ENCODE measurements around the gene KSR2. TPM values are rescaled to one million over a fixed set of nuclear protein-coding genes. Genes with fewer than 3 reads are reported as not detected.

The KSR2 gene
- total RNA-seq, 1 experiment from 2014 or later: 0.15 TPM

DNA sequence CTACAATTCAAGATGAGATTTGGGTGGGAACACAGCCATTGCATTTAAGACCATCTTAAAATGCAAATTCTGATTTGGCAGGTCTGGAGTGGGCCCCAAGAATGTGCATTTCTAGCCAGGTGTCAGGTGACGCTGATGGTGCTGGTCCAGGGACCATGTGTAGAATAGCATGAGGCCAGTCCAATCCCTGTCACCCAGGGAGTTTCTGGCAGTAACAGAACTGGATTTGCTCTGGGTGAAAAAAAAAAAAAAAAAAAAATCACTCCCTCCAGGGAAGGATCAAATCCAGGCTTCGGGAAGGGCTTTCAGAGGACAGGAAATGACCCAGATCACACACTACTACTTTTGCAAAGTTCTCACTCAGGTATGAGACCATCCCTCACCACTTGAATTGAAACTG, 394.1 kb downstream of the KSR2 start:
- no peak overlapping the region for H3K27ac ChIP-seq (ENCODE audit: low read length)
- in situ Hi-C loops (cut with HindIII; ENCODE audit: low pct_unique_long_range_greater_than_20kb, low sequenced_read_pairs): no loop called here

DNA sequence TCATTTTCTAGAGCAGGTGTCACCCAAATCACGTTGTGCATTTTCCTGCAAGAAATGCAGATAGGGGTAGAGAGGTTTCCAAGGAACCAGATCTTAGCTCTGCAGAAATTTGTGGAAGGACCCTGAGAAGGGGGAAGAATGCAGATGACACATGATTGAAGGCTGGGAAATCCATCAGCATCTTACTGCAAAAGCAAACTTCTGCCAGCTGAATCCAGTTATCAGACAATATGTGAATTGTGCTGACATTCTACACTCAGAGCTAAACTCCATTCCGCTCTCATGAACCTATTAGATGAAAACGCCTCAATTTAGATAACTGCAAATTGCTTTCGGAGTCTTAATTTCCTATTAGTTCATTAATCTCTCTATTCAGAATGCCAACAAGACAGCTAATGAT, 396.0 kb downstream of the KSR2 start:
- no TSS peak for BruUV-seq (replicated peaks)
- Histone ChIP-seq H3K4me1 (ENCODE audit: control insufficient read depth, insufficient read depth, low read length) (no peaks in the 10 kb centered on the region), H3K9me3 (ENCODE audit: control insufficient read depth, insufficient read depth, low read depth, low read length) (no peaks in the 10 kb centered on the region), H3K4me3 (ENCODE audit: low read depth in 2 of 2, low read length in 2 of 2) (no peak overlapping the region), H3K27ac (ENCODE audit: low read length) (no peak overlapping the region), H3K36me3 (ENCODE audit: control insufficient read depth, insufficient read depth, low read length) (no peaks in the 10 kb centered on the region), H3K27me3 (ENCODE audit: control insufficient read depth, insufficient read depth, low read length) (peaks cover 4% of the 10 kb centered on the region; the same call in 1 of the 2 replicates)
- intact Hi-C loops (cut with micrococcal nuclease; ENCODE audit: unreplicated experiment): no loop called here
- POLR2A ChIA-PET: no interaction called here
- ATAC-seq: no peak
- no peak for DNase-seq (ENCODE audit: low read depth, low spot score)
- in situ Hi-C loops (cut with HindIII; ENCODE audit: low pct_unique_long_range_greater_than_20kb, low sequenced_read_pairs): no loop called here
- CTCF ChIA-PET: interaction anchor here (1.4 kb wide), 1 partner anchor 15 kb away, joined by 3 read pairs; no protein-coding TSS in a partner anchor
- TF ChIP-seq, protein P1, sequence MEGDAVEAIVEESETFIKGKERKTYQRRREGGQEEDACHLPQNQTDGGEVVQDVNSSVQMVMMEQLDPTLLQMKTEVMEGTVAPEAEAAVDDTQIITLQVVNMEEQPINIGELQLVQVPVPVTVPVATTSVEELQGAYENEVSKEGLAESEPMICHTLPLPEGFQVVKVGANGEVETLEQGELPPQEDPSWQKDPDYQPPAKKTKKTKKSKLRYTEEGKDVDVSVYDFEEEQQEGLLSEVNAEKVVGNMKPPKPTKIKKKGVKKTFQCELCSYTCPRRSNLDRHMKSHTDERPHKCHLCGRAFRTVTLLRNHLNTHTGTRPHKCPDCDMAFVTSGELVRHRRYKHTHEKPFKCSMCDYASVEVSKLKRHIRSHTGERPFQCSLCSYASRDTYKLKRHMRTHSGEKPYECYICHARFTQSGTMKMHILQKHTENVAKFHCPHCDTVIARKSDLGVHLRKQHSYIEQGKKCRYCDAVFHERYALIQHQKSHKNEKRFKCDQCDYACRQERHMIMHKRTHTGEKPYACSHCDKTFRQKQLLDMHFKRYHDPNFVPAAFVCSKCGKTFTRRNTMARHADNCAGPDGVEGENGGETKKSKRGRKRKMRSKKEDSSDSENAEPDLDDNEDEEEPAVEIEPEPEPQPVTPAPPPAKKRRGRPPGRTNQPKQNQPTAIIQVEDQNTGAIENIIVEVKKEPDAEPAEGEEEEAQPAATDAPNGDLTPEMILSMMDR (IDR thresholded peaks at IDR 0.05): no peak
- TF ChIP-seq POLR2AphosphoS5 (IDR thresholded peaks at IDR 0.05; ENCODE audit: low read depth, low read length) (no peak), SIN3A (IDR thresholded peaks at IDR 0.05; ENCODE audit: borderline replicate concordance, insufficient read depth, low read depth, low read length) (no peak), REST (IDR thresholded peaks at IDR 0.05; ENCODE audit: insufficient read depth in 1 of 2, low read depth in 2 of 2, low read length in 1 of 2) (no peak), TCF7L2 (IDR thresholded peaks at IDR 0.05; ENCODE audit: low read depth, low read length) (no peak)

More for the DNA sequence above, 394.1 kb downstream of the KSR2 start:
- CTCF ChIA-PET: interaction anchor here (1.3 kb wide), 1 partner anchor 13 kb away, joined by 3 read pairs; no protein-coding TSS in a partner anchor
- no peak for TF ChIP-seq TCF7L2 (IDR thresholded peaks at IDR 0.05; ENCODE audit: low read depth, low read length)
- TF ChIP-seq REST (IDR thresholded peaks at IDR 0.05; ENCODE audit: insufficient read depth in 1 of 2, low read depth in 2 of 2, low read length in 1 of 2): no peak
- TF ChIP-seq SIN3A (IDR thresholded peaks at IDR 0.05; ENCODE audit: borderline replicate concordance, insufficient read depth, low read depth, low read length): no peak
- TF ChIP-seq, protein P1 (IDR thresholded peaks at IDR 0.05): no peak
- no peak for TF ChIP-seq POLR2AphosphoS5 (IDR thresholded peaks at IDR 0.05; ENCODE audit: low read depth, low read length)
- DNase-seq (ENCODE audit: low read depth, low spot score) (no peak), ATAC-seq (no peak)
- Histone ChIP-seq H3K27me3 (ENCODE audit: control insufficient read depth, insufficient read depth, low read length) (peaks cover 4% of the 10 kb centered on the region; the same call in 1 of the 2 replicates), H3K4me3 (ENCODE audit: low read depth in 2 of 2, low read length in 2 of 2) (no peak overlapping the region), H3K9me3 (ENCODE audit: control insufficient read depth, insufficient read depth, low read depth, low read length) (no peaks in the 10 kb centered on the region), H3K4me1 (ENCODE audit: control insufficient read depth, insufficient read depth, low read length) (no peaks in the 10 kb centered on the region), H3K36me3 (ENCODE audit: control insufficient read depth, insufficient read depth, low read length) (no peaks in the 10 kb centered on the region)
- no TSS peak for BruUV-seq (replicated peaks)
- intact Hi-C loops (cut with micrococcal nuclease; ENCODE audit: unreplicated experiment): no loop called here
- POLR2A ChIA-PET: no interaction called here
